HG03196 (cell line): ENCODE data around the gene FUT7.
"Not testable (repeated sequence)": the region's sequence is repeated elsewhere in the genome, so short reads cannot be mapped to it uniquely, and the experiment has no call there.

Experiments
- ATAC-seq: cut with Tn5 transposase; IDR thresholded peaks from one replicate; pipeline ENCODE4 v1.9.1; 2021; ENCODE audit not compliant: unreplicated experiment

The FUT7 gene

GRCh38 chr9:137067860-137068538 is 36.1 kb upstream of the FUT7 start:
- no peak for ATAC-seq

- ATAC-seq = no peak
Observed at GRCh38 chr9:137066096-137066861, 34.4 kb upstream of the FUT7 start.

GRCh38 chr9:137065336-137065967 is 33.6 kb upstream of the FUT7 start:
- no peak for ATAC-seq

- no peak for ATAC-seq
Observed at GRCh38 chr9:137064880-137065164, 32.9 kb upstream of the FUT7 start.

- ATAC-seq = no peak
Observed at GRCh38 chr9:137064027-137064879, 32.4 kb upstream of the FUT7 start.

- no peak for ATAC-seq
Observed at GRCh38 chr9:137063311-137064026, 31.6 kb upstream of the FUT7 start.

GRCh38 chr9:137062798-137063197 is 30.9 kb upstream of the FUT7 start:
- not testable (repeated sequence) for ATAC-seq

- ATAC-seq = no peak
Observed at GRCh38 chr9:137062384-137062783, 30.5 kb upstream of the FUT7 start.

- ATAC-seq = no peak
Observed at GRCh38 chr9:137058521-137059234, 26.8 kb upstream of the FUT7 start.

- no peak for ATAC-seq
Observed at GRCh38 chr9:137057545-137057944, 25.7 kb upstream of the FUT7 start.

GRCh38 chr9:137056739-137057415 is 25.0 kb upstream of the FUT7 start:
- no peak for ATAC-seq

- no peak for ATAC-seq
Observed at GRCh38 chr9:137055385-137056364, 23.8 kb upstream of the FUT7 start.

- no peak for ATAC-seq
Observed at GRCh38 chr9:137054932-137055384, 23.1 kb upstream of the FUT7 start.

GRCh38 chr9:137053944-137054931 is 22.4 kb upstream of the FUT7 start, which contains the start of gene ENTPD2:
Gene ENTPD2, minus strand, starts transcription at chr9:137054061. Its CDS starts 64 bp downstream, at chr9:137053997.
- no peak for ATAC-seq

GRCh38 chr9:137052998-137053943 is 21.4 kb upstream of the FUT7 start:
- no peak for ATAC-seq

- no peak for ATAC-seq
Observed at GRCh38 chr9:137052293-137052692, 20.4 kb upstream of the FUT7 start.
